ENCODE measurements around the gene PTPN21. TPM values are rescaled to one million over a fixed set of nuclear protein-coding genes. Genes with fewer than 3 reads are reported as not detected.
"Not testable (repeated sequence)": the region's sequence is repeated elsewhere in the genome, so short reads cannot be mapped to it uniquely, and the experiment has no call there.

The PTPN21 gene
- polyA plus RNA-seq, 5 donors, result 21.7 to 30.2 (median 24.6) TPM

GRCh38 chr14:88553886-88554456, 836 bp downstream of the PTPN21 start:
- peak; percentile 56 to 68 for DNase-seq

GRCh38 chr14:88552876-88553275, 1.9 kb downstream of the PTPN21 start:
- no peak for DNase-seq

GRCh38 chr14:88551980-88552431, 2.8 kb downstream of the PTPN21 start:
- DNase-seq, result peak; percentile 17 to 23

- peak; percentile 77 to 78 for DNase-seq
Observed at GRCh38 chr14:88551094-88551870, 3.5 kb downstream of the PTPN21 start.

GRCh38 chr14:88550078-88550477, 4.7 kb downstream of the PTPN21 start:
- no peak for DNase-seq

GRCh38 chr14:88547386-88547780, 7.4 kb downstream of the PTPN21 start:
- no peak for DNase-seq

DNA sequence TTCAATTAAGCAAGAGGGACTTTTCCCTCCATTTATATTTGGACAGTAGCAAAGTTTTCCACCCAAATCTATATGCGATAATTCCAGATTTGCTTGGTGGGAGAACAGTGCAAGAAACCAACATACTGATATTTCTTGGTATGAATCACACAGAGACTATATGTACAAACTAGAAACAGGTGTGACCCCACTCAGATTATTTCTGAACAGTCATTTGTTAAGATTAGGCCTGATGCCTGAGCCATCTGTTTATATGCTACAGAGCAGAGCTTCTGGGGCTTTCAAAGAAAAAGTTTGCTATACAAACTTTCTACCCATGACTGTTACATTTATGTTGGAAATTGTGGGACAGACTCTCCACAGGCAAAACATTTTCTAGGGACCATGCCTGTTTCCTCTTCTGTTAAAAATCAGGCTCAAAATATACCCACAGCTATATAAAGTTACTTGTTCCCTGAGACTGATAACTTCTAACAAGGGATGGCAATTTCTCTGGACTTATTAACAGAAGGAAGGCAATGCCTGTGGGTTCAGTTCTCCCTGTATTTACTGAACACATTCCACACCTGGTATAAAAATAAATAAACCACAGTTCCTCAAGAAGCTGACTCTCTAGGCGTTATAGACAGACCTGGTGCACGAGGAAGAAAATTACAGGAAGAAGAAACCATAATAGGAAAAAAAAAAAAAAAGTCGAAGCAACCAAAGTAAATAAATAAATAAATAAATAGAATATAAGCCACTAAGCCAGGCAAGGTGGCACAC, 8.0 kb downstream of the PTPN21 start:
- DNase-seq, result no peak

- DNase-seq, result no peak
Observed at GRCh38 chr14:88545256-88545655, 9.6 kb downstream of the PTPN21 start.

DNA sequence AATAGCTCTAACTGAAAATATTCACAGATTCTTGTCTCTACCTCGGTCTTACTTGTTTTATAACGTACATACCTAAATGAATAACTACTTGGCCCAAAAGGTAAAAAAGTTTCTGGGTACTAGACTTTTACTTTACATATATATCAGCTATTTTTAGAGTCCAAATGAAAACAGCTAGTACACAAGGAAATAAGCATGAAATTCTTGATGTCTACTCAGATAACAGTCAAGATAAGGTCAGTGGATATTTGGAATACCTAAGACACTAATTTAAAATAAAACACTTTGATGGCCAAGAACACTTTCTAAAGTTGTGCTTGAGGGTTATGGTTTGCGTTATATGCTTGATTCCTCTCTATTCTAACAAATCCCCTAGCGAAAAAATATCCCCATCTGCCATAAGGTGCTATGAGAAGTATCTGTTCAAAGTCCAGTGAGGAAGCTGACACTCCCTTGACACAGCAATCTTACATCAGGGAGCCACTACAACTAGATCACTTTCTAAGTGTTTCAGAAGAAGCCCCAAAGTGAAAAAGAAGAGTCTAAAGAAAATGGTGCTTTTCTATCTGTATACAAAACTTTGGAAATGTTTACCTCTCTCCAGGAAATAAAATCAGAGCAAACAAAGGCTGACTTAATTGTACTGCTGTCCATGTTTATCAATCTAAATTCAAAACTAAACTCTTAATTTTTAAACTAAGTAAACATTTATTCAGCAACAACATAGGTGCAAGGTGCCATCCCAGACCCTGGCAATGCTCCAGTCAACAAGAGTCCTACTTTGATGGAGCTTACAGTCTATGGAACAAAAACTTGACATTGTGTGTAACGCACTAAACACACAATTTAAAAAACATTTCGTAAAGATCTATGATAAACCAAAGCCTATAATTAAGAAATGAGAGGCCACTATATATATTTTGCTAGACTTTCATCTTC, 11.7 kb downstream of the PTPN21 start:
- no peak for DNase-seq

DNA sequence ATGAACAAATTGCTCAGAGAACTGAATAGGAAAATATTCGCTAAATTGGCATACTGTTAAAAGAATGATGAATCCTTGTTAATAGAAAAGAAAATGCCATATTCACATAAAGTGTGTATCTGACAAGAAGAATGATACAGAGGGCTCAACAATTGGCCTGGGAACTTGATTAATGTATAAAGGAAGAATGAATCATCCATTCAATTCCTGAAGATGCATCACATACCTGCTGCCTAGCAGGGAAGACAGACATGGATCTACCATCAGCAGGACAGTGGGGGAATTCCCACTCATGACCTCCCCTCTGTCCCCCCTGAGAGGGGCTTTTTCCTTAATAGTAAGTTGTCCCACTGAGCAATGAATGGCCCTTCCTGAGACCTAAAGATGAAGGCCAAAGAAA, 13.5 kb downstream of the PTPN21 start:
- DNase-seq, result no peak

DNA sequence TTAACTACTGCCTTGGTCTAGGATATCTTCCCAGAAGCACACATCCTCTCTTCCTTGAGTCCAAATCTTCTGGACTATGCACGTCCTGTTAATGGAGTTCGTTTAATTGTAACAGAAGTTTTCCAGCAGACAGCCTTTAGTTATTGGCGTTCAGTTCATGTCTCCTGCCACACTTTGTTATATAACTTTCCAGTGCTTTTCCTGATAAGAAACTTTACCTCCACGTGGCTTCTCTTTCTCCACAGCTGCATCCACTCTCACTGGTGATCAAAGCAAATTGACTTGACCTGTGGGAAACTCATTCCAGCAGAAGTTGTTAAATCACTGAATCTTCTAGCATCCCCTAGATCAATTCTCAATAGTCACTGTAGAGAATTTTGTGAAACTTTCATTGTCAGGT, 19.0 kb downstream of the PTPN21 start:
- no peak for DNase-seq

DNA sequence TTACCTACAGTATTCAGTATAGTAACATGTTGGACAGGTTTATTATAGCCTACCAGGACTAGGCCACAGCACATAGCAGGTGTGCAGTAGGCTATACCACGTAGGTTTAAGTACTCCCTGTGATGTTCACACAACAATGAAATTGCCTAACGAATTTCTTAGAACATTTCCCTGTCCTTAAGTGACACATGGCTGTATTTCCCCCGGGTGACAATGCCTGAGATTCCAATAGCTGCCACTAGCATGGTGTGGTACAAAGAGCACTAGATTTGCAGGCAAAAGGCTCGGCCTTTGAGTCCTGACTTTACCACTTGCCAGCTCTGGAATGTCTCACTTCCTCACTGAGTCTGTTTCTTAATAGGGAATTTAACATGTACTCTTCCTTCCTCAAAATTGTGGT, 19.7 kb downstream of the PTPN21 start:
- no peak for DNase-seq

- DNase-seq, result no peak
Observed at GRCh38 chr14:88533064-88533602, 21.7 kb downstream of the PTPN21 start.

- not testable (repeated sequence) for DNase-seq
Observed at GRCh38 chr14:88529889-88530288, 24.9 kb downstream of the PTPN21 start.

- no peak for DNase-seq
Observed at GRCh38 chr14:88522393-88522792, 32.4 kb downstream of the PTPN21 start.

- no peak for DNase-seq
Observed at GRCh38 chr14:88521818-88522217, 33.0 kb downstream of the PTPN21 start.

DNA sequence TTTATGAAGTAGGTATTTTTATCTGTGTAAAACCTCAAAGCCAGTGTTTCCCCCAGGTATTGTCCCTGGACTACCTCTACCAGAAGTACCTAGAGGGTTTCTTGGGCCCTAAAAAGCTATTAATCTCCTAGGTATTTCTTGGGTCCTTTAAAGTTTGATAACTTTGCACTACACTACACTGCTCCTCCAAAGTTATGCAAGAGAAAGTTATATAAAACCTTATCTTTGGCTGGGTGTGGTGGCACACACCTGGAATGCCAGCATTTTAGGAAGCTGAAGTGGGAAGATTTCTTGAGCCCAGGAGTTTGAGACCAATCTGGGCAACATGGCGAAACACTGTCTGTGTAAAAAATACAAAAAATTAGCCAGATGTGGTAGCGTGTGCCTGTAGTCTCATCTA, 34.9 kb downstream of the PTPN21 start:
- no peak for DNase-seq

DNA sequence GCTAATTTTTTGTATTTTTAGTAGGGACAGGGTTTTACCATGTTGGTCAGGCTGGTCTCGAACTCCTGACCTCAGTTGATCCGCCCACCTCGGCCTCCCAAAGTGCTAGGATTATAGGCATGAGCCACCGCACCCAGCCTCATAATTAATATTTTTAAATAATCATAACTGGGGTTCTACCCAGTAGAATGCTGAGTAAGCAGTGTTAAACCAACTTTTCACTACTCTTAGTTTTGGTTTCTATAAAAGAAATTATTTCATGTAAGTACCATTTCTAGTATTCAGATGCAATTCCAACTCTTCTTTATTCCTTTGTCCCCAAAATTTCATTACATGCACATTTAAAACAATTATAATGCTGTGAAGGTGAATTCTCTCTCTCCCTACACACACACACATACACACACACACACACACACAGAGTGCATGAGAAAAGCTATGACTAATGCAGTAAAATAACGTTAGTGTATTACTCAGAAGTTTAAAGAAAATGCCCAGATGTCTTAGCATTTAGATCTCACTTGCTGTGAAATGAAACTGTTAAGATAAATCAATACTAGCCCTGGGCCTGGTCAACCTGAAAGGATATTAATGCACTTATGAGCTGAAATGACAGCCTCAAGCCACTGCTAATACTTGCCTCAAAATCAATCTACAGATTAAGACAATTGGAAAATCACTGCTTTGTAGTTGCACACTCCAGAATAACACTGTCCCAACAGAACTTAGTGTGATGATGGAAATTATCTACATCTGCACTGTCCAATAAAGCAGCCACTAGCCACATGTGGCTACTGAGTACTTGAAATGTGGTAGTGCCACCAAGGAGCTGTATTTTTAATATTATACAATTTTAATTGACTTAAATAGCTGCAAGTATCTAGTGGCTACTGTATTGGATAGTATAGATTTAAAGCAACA, 36.0 kb downstream of the PTPN21 start:
- DNase-seq, result no peak

GRCh38 chr14:88516861-88517357, 37.9 kb downstream of the PTPN21 start:
- no peak for DNase-seq

Data from right lung (tissue), 5 donors.